IMR-90 (cell line): ENCODE measurements around the gene LYRM7. TPM values are rescaled to one million over a fixed set of nuclear protein-coding genes. Genes with fewer than 3 reads are reported as not detected.

Experiments
- ATAC-seq: fragments of 200-7000 bp; cut with Tn5 transposase; 2 replicates; pipeline ENCODE4 v1.9.1; 2020; ENCODE audit warnings: low read depth, mild to moderate bottlenecking, moderate library complexity
- BruUV-seq: library from RNA; stranded (reverse); fragments of 400-500 nt; replicated peaks from 2 replicates; lab custom pipeline; 2021; lab: Mats Ljungman, UMichigan
- CTCF ChIA-PET: fragments of 300-600 bp; formaldehyde crosslinking; extraction: SDS; loops from one replicate; lab custom pipeline; 2021; ENCODE audit warnings: antibody characterized with exemption; lab: Yijun Ruan, JAX
- POLR2A ChIA-PET: fragments of 300-600 bp; sonication (Branson Sonifier 250); formaldehyde crosslinking; loops from one replicate; lab custom pipeline; 2022; ENCODE audit warnings: antibody characterized with exemption; ENCODE audit not compliant: unreplicated experiment; lab: Charles Lee
- DNase-seq: peaks from one replicate; pipeline ENCODE4 v3.0.0; 2013
- H2AFZ ChIP-seq: replicated peaks from 2 replicates; pipeline ENCODE3; 2013; ENCODE audit warnings: low read length, mild to moderate bottlenecking; ENCODE audit not compliant: poor library complexity
- H2AK5ac ChIP-seq: 2 replicates; pipeline ENCODE4 v1.6.1; 2013; ENCODE audit warnings: low read depth, low read length, inconsistent platforms
- H2AK9ac ChIP-seq: replicated peaks from 2 replicates; pipeline ENCODE3; 2013; ENCODE audit warnings: mild to moderate bottlenecking, low read depth, low read length, moderate library complexity; ENCODE audit not compliant: poor library complexity
- H2BK120ac ChIP-seq: 2 replicates; pipeline ENCODE4 v1.6.1; 2013; ENCODE audit warnings: low read depth, low read length, inconsistent platforms
- H2BK15ac ChIP-seq: 3 replicates; pipeline ENCODE4 v1.6.1; 2013; ENCODE audit warnings: low read depth, low read length, inconsistent platforms
- H2BK20ac ChIP-seq: 2 replicates; pipeline ENCODE4 v1.6.1; 2013; ENCODE audit warnings: low read depth, mild to moderate bottlenecking, inconsistent platforms, low read length, moderate library complexity
- H2BK5ac ChIP-seq: 2 replicates; pipeline ENCODE4 v1.6.1; 2013; ENCODE audit warnings: mild to moderate bottlenecking, low read depth, low read length, inconsistent platforms; ENCODE audit not compliant: poor library complexity, severe bottlenecking
- H3K14ac ChIP-seq: replicated peaks from 2 replicates; pipeline ENCODE4 v1.6.1; 2013; ENCODE audit warnings: low read depth, low read length, inconsistent platforms
- H3K18ac ChIP-seq: 2 replicates; pipeline ENCODE4 v1.6.1; 2013; ENCODE audit warnings: low read depth, low read length, control low read depth
- H3K23ac ChIP-seq: 2 replicates; pipeline ENCODE4 v1.6.1; 2013; ENCODE audit warnings: low read depth, low read length, inconsistent platforms
- H3K27ac ChIP-seq: 2 replicates; pipeline ENCODE4 v1.5.1; 2013; ENCODE audit warnings: mild to moderate bottlenecking, control low read depth, low read length; ENCODE audit not compliant: insufficient read depth
- H3K27me3 ChIP-seq: 2 replicates; pipeline ENCODE4 v1.6.1; 2013; ENCODE audit warnings: low read length; ENCODE audit not compliant: control insufficient read depth, insufficient read depth
- H3K36me3 ChIP-seq: 2 replicates; pipeline ENCODE4 v1.6.1; 2013; ENCODE audit warnings: low read length, mixed read lengths; ENCODE audit not compliant: control insufficient read depth, insufficient read depth
- H3K4ac ChIP-seq: 2 replicates; pipeline ENCODE4 v1.6.1; 2013; ENCODE audit warnings: low read depth, low read length, inconsistent platforms
- H3K4me1 ChIP-seq: 2 replicates; pipeline ENCODE4 v1.6.1; 2013; ENCODE audit warnings: low read length, mixed read lengths; ENCODE audit not compliant: control insufficient read depth, insufficient read depth
- H3K4me2 ChIP-seq: 2 replicates; pipeline ENCODE4 v1.6.1; 2013; ENCODE audit warnings: low read depth, mild to moderate bottlenecking, control low read depth, low read length, moderate library complexity
- H3K4me3 ChIP-seq: 2 replicates; pipeline ENCODE4 v1.5.1; 2013; ENCODE audit warnings: low read depth, mild to moderate bottlenecking, control low read depth, low read length, moderate library complexity; ENCODE audit not compliant: insufficient read depth
- H3K56ac ChIP-seq: 2 replicates; pipeline ENCODE4 v1.6.1; 2013; ENCODE audit warnings: low read length, inconsistent platforms; ENCODE audit not compliant: insufficient read depth; ENCODE audit errors: extremely low read depth
- H3K79me1 ChIP-seq, 2 experiments: 2 replicates each; pipeline ENCODE4 v1.6.1; 2013; ENCODE audit warnings: low read length in 2 of 2, inconsistent platforms in 1 of 2, low read depth in 1 of 2
- H3K9ac ChIP-seq: 2 replicates; pipeline ENCODE4 v1.6.1; 2013; ENCODE audit warnings: low read depth, low read length, control low read depth
- H3K9me1 ChIP-seq: 2 replicates; pipeline ENCODE4 v1.6.1; 2013; ENCODE audit warnings: low read length, inconsistent platforms; ENCODE audit not compliant: insufficient read depth
- H3K9me3 ChIP-seq: 2 replicates; pipeline ENCODE4 v1.6.1; 2013; ENCODE audit warnings: low read length; ENCODE audit not compliant: control insufficient read depth, insufficient read depth
- H4K20me1 ChIP-seq: 2 replicates; pipeline ENCODE4 v1.6.1; 2013; ENCODE audit warnings: low read length, inconsistent platforms; ENCODE audit not compliant: insufficient read depth
- H4K5ac ChIP-seq: 2 replicates; pipeline ENCODE4 v1.6.1; 2013; ENCODE audit warnings: mild to moderate bottlenecking, low read depth, low read length, control low read depth
- H4K8ac ChIP-seq, 2 experiments: 2 replicates each; pipeline ENCODE4 v1.6.1; 2013; ENCODE audit warnings: low read depth in 2 of 2, low read length in 2 of 2, control low read depth in 1 of 2, inconsistent platforms in 1 of 2
- H4K91ac ChIP-seq: 2 replicates; pipeline ENCODE4 v1.6.1; 2013; ENCODE audit warnings: low read depth, low read length, inconsistent platforms; ENCODE audit not compliant: insufficient read depth
- BHLHE40 ChIP-seq: fragments of 150-350 bp; IDR thresholded peaks from 2 replicates; pipeline ENCODE4 v1.6.1; 2016; ENCODE audit warnings: mild to moderate bottlenecking, low read depth, low read length
- CEBPB ChIP-seq: IDR thresholded peaks from 2 replicates; pipeline ENCODE4 v1.6.1; 2012; ENCODE audit warnings: low read depth, low read length, improper control_type of control experiment
- CHD1 ChIP-seq: IDR thresholded peaks from 2 replicates; pipeline ENCODE4 v1.6.1; 2012; ENCODE audit warnings: low read depth, low read length, improper control_type of control experiment
- CTCF ChIP-seq: conservative IDR thresholded peaks from 2 replicates; pipeline ENCODE4 v1.5.1; 2012; ENCODE audit warnings: mild to moderate bottlenecking, low read depth, low read length, improper control_type of control experiment
- ELK1 ChIP-seq: fragments of 150-350 bp; IDR thresholded peaks from 2 replicates; pipeline ENCODE4 v1.6.1; 2016; ENCODE audit warnings: low read depth, mild to moderate bottlenecking, low read length, moderate library complexity, borderline replicate concordance
- FOS ChIP-seq: fragments of 150-350 bp; IDR thresholded peaks from 2 replicates; pipeline ENCODE4 v1.6.1; 2016; ENCODE audit warnings: low read depth, low read length
- MAFK ChIP-seq: IDR thresholded peaks from 2 replicates; pipeline ENCODE4 v1.6.1; 2012; ENCODE audit warnings: low read depth, low read length, improper control_type of control experiment
- MAZ ChIP-seq: IDR thresholded peaks from 2 replicates; pipeline ENCODE4 v1.6.1; 2012; ENCODE audit warnings: low read depth, mild to moderate bottlenecking, low read length, improper control_type of control experiment, moderate library complexity, borderline replicate concordance
- MXI1 ChIP-seq: IDR thresholded peaks from 2 replicates; pipeline ENCODE4 v1.6.1; 2012; ENCODE audit warnings: low read depth, mild to moderate bottlenecking, low read length, moderate library complexity, borderline replicate concordance
- NFE2L2 ChIP-seq: fragments of 150-350 bp; IDR thresholded peaks from 2 replicates; pipeline ENCODE4 v1.6.1; 2016; ENCODE audit warnings: low read depth, mild to moderate bottlenecking, low read length
- POLR2A ChIP-seq: IDR thresholded peaks from 2 replicates; pipeline ENCODE4 v1.6.1; 2012; ENCODE audit warnings: mild to moderate bottlenecking, low read depth, low read length
- RAD21 ChIP-seq: IDR thresholded peaks from 2 replicates; pipeline ENCODE4 v1.6.1; 2012; ENCODE audit warnings: low read length, improper control_type of control experiment
- RCOR1 ChIP-seq: IDR thresholded peaks from 2 replicates; pipeline ENCODE4 v1.6.1; 2012; ENCODE audit warnings: mild to moderate bottlenecking, low read length, improper control_type of control experiment; ENCODE audit not compliant: insufficient replicate concordance
- RFX5 ChIP-seq: IDR thresholded peaks from 2 replicates; pipeline ENCODE4 v1.8.0; 2012; ENCODE audit warnings: low read depth, mild to moderate bottlenecking, low read length, moderate library complexity
- USF2 ChIP-seq: fragments of 150-350 bp; IDR thresholded peaks from 2 replicates; pipeline ENCODE4 v1.6.1; 2017; ENCODE audit warnings: mild to moderate bottlenecking, antibody characterized with exemption, low read length, low read depth
- dilution Hi-C: fragments of 300-500 bp; cut with HindIII; formaldehyde crosslinking; loops from one replicate; pipeline ENCODE4 v1.14.3; 2018; ENCODE audit warnings: low sequenced_read_pairs; ENCODE audit not compliant: unreplicated experiment
- in situ Hi-C: fragments of 300-500 bp; cut with MboI; formaldehyde crosslinking; loops from 3 replicates; pipeline ENCODE4 v1.14.3; 2019; ENCODE audit warnings: low sequenced_read_pairs, inconsistent platforms, mixed read lengths
- intact Hi-C: fragments of 100-400 bp; cut with micrococcal nuclease; formaldehyde crosslinking; loops from 2 replicates; pipeline ENCODE4 v1.10.0; 2022
- polyA plus RNA-seq, 3 experiments: library from polyadenylated mRNA; depleted of rRNA; stranded (reverse); fragments of >200 nt; gene quantifications; 2 replicates each; pipeline ENCODE4 v1.2.3, GENCODE V29; 2012; ENCODE audit warnings: low replicate concordance in 1 of 3
- total RNA-seq: library from RNA; depleted of rRNA; stranded (reverse); fragments of >200 nt; gene quantifications from 2 replicates; pipeline ENCODE4 v1.2.3, GENCODE V29; 2012

Gene LYRM7
- total and polyA plus RNA-seq, 2 of the 4 experiments (the other 2 are of a cell fraction), result 2.5 to 3.4 TPM

- Histone ChIP-seq H2BK15ac (no peak overlapping the region), H2BK5ac (no peak overlapping the region), H4K8ac (no peak overlapping the region), H3K79me1 (no peaks in the 10 kb centered on the region), H3K4me1 (no peaks in the 10 kb centered on the region), H3K4me3 (no peak overlapping the region), H4K20me1 (no peaks in the 10 kb centered on the region; the same call in 1 of the 2 replicates), H3K18ac (no peak overlapping the region), H3K9me1 (no peaks in the 10 kb centered on the region), H2BK120ac (no peak overlapping the region), H2BK20ac (no peak overlapping the region), H3K36me3 (no peaks in the 10 kb centered on the region), H3K56ac (no peak overlapping the region), H3K23ac (no peak overlapping the region), H3K14ac (no peak overlapping the region), H3K27ac (no peak overlapping the region), H3K9ac (no peak overlapping the region), H4K91ac (no peak overlapping the region), H3K27me3 (no peaks in the 10 kb centered on the region), H2AK9ac (no peak overlapping the region), H4K5ac (no peak overlapping the region), H3K4ac (no peak overlapping the region), H2AK5ac (0 out of 2 replicates have a peak overlapping the region, but pooled peaks have one; percentile 6), H3K4me2 (no peak overlapping the region), H2AFZ (no peak overlapping the region), H3K9me3 (peaks cover 2% of the 10 kb centered on the region; the same call in 1 of the 2 replicates)
- TF ChIP-seq FOS (no peak), CTCF (no peak), CEBPB (no peak), NFE2L2 (no peak), RFX5 (no peak), MXI1 (no peak), MAZ (no peak), RAD21 (no peak), ELK1 (no peak), POLR2A (no peak), CHD1 (no peak), RCOR1 (no peak), MAFK (no peak), USF2 (no peak), BHLHE40 (no peak)
- CTCF ChIA-PET, result no interaction called here
- intact Hi-C loops (no loop called here), in situ Hi-C loops (no loop called here), dilution Hi-C loops (no loop called here)
- ATAC-seq (no peak), DNase-seq (no peak)
- POLR2A ChIA-PET, result no interaction called here
- BruUV-seq, result no TSS peak
These were observed 74.6 kb downstream of the LYRM7 start for GRCh38 chr5:131245312-131245711.
